HL-60 (cell line): ENCODE results near the gene WDFY2.

Source experiments
- DNase-seq, 2 experiments: peaks; one replicate each; pipeline ENCODE4 v3.0.0-alpha.2; 2010 to 2020; ENCODE audit warnings: low read depth in 1 of 2, low spot score in 1 of 2
- H3K27ac ChIP-seq: fragments of 250-450 bp; sonication (Bioruptor Pico); replicated peaks from 2 replicates; pipeline ENCODE4 v1.5.1; 2020; ENCODE audit warnings: mild to moderate bottlenecking, moderate library complexity
- H3K27me3 ChIP-seq: fragments of 250-450 bp; sonication (Bioruptor Pico); 2 replicates; pipeline ENCODE4 v1.5.1; 2021; ENCODE audit warnings: mild to moderate bottlenecking, moderate library complexity; ENCODE audit not compliant: insufficient read depth, poor library complexity, severe bottlenecking
- H3K4me3 ChIP-seq: replicated peaks from 2 replicates; pipeline ENCODE4 v1.5.1; 2011; ENCODE audit warnings: mild to moderate bottlenecking, control low read depth, low read length; ENCODE audit not compliant: insufficient read depth
- CTCF ChIP-seq: IDR thresholded peaks from one replicate; pipeline ENCODE4 v1.5.1; 2011; ENCODE audit warnings: low read length, control low read depth, inconsistent platforms; ENCODE audit not compliant: insufficient read depth
- GABPA ChIP-seq: IDR thresholded peaks from 2 replicates; pipeline ENCODE4 v1.6.1; 2012; ENCODE audit warnings: low read depth
- POLR2AphosphoS5 ChIP-seq: IDR thresholded peaks from 2 replicates; pipeline ENCODE4 v1.6.1; 2012; ENCODE audit warnings: low read depth
- REST ChIP-seq: IDR thresholded peaks from 2 replicates; pipeline ENCODE4 v1.6.1; 2012; ENCODE audit warnings: low read depth; ENCODE audit not compliant: insufficient replicate concordance
- SPI1 ChIP-seq: IDR thresholded peaks from 2 replicates; pipeline ENCODE4 v1.6.1; 2012; ENCODE audit warnings: low read depth, mild to moderate bottlenecking, borderline replicate concordance

The WDFY2 gene

GRCh38 chr13:51811920-51812451 lies 227.7 kb downstream of the WDFY2 start:
- DNase-seq: no peak
- Histone ChIP-seq H3K27me3 (no peaks in the 10 kb centered on the region), H3K4me3 (no peak overlapping the region), H3K27ac (no peak overlapping the region)
- no peak for TF ChIP-seq SPI1

GRCh38 chr13:51814071-51814470 lies 229.8 kb downstream of the WDFY2 start:
- no peak for TF ChIP-seq SPI1
- no peak for TF ChIP-seq CTCF
- no peak for TF ChIP-seq REST
- TF ChIP-seq POLR2AphosphoS5: no peak
- no peak for TF ChIP-seq GABPA
- H3K4me3 ChIP-seq: no peak overlapping the region
- H3K27me3 ChIP-seq: no peaks in the 10 kb centered on the region
- H3K27ac ChIP-seq: no peak overlapping the region
- DNase-seq: no peak

GRCh38 chr13:51814825-51815650 lies 230.8 kb downstream of the WDFY2 start:
- peak in 1 of 2 experiments; percentile 79 for DNase-seq
- Histone ChIP-seq H3K27me3 (no peaks in the 10 kb centered on the region), H3K27ac (peak overlapping the region; percentile 36), H3K4me3 (no peak overlapping the region)
- no peak for TF ChIP-seq POLR2AphosphoS5
- peak; percentile 88 for TF ChIP-seq CTCF
- TF ChIP-seq GABPA: no peak
- TF ChIP-seq SPI1: no peak

GRCh38 chr13:51815848-51816247 lies 231.6 kb downstream of the WDFY2 start:
- no peak for TF ChIP-seq CTCF
- no peak for TF ChIP-seq REST
- TF ChIP-seq GABPA: no peak
- TF ChIP-seq POLR2AphosphoS5: no peak
- no peak for TF ChIP-seq SPI1
- no peaks in the 10 kb centered on the region for H3K27me3 ChIP-seq
- no peak overlapping the region for H3K27ac ChIP-seq
- no peak for DNase-seq
- no peak overlapping the region for H3K4me3 ChIP-seq
